Astrocyte of the spinal cord (primary cell): ENCODE results near the gene PTBP1.

Experiments used
- DNase-seq: peaks from one replicate; pipeline ENCODE4 v3.0.0; 2011; ENCODE audit warnings: low read depth, low spot score
- H3K4me3 ChIP-seq: 2 replicates; pipeline ENCODE4 v1.5.1; 2011; ENCODE audit warnings: low read depth, mild to moderate bottlenecking, low read length, moderate library complexity
- in situ Hi-C: cut with HindIII; loops from 2 replicates; pipeline ENCODE4 v1.10.0; 2017; ENCODE audit warnings: low sequenced_read_pairs
- TF ChIP-seq, protein P1 (sequence below): IDR thresholded peaks from 2 replicates; pipeline ENCODE4 v1.5.1; 2012; ENCODE audit warnings: low read depth, mild to moderate bottlenecking, low read length, inconsistent platforms

Gene PTBP1

DNA sequence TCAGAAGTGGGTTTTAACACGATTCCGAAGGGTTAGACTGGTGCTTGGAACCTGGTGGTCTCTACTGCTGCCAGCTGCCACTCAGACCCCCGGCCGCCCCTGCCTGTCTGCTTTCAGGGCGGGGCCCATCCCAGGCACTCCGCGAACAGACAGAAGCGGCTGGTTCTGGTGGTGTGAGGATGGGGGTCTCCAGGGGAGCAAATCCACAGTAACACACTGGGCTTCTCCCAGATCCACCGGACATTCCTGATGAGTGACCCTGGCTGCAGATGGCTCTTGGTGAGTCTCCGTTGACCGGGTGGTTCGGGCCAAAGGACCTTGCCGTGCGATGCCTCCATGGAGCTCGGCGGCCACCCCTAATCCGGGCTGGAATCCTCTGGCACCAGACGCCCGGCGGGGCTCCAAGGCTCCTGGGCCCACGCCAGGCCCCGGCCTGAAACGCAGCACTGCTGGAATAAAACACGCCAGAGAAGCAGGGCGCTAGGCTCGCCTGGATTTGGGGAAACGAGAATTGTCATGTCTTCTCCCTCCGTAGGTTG, 2.1 kb upstream of the PTBP1 start:
- in situ Hi-C loops: no loop called here
- TF ChIP-seq, protein P1, sequence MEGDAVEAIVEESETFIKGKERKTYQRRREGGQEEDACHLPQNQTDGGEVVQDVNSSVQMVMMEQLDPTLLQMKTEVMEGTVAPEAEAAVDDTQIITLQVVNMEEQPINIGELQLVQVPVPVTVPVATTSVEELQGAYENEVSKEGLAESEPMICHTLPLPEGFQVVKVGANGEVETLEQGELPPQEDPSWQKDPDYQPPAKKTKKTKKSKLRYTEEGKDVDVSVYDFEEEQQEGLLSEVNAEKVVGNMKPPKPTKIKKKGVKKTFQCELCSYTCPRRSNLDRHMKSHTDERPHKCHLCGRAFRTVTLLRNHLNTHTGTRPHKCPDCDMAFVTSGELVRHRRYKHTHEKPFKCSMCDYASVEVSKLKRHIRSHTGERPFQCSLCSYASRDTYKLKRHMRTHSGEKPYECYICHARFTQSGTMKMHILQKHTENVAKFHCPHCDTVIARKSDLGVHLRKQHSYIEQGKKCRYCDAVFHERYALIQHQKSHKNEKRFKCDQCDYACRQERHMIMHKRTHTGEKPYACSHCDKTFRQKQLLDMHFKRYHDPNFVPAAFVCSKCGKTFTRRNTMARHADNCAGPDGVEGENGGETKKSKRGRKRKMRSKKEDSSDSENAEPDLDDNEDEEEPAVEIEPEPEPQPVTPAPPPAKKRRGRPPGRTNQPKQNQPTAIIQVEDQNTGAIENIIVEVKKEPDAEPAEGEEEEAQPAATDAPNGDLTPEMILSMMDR: no peak
- no peak for DNase-seq
- no peak overlapping the region for H3K4me3 ChIP-seq

DNA sequence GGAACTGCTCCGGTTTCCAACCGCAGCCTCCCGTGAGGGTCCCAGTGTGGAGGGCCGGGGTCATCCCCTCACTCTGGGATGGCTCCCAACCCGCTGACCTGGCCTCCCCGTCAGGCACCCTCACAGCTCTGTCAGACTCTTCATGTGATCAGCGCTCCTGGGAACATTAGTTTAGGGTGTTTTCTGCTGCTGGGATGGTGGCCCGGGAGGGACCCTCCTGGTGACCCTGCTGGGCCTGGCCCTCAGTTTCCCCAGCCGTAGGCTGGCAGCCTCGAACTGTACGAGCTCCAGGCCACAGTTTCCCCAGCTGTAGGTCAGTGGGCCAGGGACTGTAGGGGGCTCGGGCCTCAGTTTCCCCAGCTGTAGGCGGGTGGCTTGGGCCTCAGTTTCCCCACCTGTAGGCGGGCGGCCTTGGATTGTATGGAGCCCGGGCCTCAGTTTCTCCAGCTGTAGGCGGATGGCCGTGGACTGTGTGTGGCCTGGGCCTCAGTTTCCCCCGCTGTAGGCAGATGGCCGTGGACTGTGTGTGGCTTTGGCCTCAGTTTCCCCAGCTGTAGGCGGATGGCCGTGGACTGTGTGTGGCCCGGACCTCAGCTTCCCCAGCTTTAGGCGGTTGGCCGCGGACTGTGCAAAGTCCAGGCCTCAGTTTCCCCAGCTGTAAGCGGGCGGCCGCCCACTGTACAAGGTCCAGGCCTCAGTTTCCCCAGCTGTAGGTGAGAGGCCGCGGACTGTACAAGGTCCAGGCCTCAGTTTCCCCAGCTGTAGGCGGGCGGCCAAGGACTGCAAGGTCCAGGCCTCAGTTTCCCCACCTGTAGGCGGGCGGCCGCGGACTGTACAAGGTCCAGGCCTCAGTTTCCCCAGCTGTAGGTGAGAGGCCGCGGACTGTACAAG, 1.3 kb upstream of the PTBP1 start:
- in situ Hi-C loops: no loop called here
- H3K4me3 ChIP-seq: peak overlapping the region; percentile 61
- TF ChIP-seq, protein P1: no peak
- DNase-seq: no peak

DNA sequence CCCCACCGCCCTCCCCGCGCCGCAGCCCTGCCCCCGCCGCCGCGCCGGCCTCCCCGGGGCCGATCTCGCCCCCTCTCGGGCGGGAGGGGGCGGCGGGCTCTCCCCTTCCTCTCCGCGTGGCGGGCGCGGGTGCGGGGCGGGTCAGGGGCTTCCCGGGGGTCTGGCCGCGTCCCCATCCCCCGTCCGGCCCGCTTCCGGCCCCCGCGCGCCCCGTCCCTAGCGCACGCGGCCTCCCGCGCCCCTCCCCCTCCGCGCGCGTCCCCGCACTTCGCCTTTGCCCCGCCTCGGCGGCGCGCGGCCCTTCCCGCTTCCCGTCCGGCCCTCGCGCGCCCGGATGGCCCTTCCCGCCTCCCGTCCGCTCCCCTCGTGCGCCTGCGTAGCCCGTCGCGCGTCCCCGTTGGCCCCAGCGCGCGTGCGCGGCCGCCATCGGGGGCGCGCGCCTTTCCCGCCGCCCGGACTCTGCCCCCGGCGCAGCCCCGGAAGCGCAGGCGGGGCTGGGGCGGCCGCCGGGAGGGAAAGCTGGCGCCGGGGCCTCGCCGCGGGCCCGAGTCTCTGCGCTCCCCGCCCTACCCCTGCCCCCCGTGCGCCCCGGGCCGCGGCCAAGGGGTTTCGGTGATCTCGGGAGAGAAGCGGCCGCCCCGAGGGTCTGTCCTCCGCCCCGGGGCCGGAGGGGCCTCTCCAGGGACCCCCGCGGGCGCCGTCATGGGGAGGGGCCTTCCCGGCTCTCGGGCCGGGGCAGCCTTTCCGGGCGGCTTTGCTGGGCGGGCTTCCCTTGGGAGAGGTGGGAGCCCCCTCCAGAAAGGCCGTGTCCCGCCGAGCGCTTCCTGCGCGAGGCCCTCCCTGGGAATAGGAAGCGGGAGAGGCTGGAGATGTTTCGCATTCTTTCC, 519 bp downstream of the PTBP1 start:
- peak; percentile 87 for DNase-seq
- TF ChIP-seq, protein P1: no peak
- H3K4me3 ChIP-seq: peak overlapping the region; percentile 88
- in situ Hi-C loops: no loop called here

DNA sequence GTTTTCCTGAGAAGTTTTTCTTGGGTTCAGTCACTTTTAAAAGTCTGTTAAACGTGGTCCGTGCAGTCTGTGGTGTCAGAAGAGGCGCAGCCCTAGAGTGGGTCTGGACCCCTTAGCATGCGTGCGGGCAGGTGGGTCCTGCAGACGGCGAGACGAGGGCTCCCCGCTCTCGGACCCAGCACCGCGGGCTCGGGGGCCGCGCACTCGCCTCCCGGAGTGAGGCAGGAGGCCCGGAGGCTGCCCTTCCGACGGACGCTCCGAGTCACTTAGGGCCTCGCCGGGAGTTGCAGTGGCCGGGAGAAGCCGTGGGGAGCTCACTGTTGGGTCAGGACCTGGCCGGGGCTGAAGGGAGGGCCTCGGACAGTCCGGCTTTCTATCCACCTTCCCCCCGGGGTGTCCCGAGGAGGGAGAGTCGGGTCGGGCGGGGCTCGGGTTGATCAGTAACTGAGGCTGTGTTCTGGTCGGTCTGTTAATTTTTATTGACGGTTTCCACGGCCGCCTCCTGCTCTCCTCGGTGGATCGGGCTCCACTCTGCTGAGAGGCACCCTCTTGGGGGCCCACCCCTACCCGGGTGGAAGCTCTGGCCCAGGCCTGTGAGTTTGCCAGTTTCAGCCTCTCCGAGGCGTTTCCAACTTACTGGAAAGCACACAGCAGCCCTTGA, 1.3 kb downstream of the PTBP1 start:
- TF ChIP-seq, protein P1: no peak
- H3K4me3 ChIP-seq: peak overlapping the region; percentile 88
- in situ Hi-C loops: no loop called here
- DNase-seq: no peak

DNA sequence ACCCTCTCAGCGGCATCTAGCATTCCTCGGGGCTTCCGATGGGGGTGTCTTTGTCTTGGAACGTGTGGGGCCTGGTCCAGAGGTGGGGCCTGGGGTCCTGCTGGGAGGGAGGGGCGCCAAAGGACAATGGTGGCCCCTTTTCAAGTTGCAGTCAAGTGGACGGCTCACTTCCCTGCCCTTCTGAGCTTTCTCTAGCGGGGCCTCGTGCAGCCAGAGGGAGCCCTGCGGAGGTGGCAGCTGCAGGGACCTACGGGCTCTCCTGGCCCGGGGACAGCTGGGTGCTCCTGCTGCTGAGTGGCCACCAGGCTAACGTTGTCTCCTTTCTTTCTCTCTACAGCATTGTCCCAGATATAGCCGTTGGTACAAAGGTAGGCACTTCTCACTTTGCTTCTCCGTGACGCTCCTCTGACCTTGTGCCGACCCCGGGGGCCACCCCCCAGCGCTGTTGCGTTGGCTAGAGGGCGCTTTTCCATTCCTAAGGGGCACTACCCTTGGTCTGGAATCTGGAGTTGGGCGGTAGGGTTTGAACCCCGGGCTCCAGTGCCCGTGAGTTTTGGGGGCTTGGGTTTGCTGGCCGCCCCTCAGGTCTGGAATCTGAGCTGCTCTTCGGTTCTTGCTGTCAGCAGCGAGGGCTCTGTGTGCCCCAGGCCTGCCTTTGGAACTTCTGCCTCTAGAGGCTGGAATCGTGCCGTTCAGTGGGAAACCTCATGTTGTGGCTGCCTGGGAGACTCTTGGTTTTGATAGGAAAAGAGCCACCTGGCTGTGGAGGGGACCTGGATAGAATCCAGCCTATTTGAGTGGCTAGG, 2.0 kb downstream of the PTBP1 start:
- TF ChIP-seq, protein P1: peak; percentile 32
- peak overlapping the region; percentile 88 for H3K4me3 ChIP-seq
- in situ Hi-C loops: no loop called here
- peak; percentile 47 for DNase-seq
